H9 (cell line): ENCODE measurements around the gene ABLIM3. TPM values are rescaled to one million over a fixed set of nuclear protein-coding genes. Genes with fewer than 3 reads are reported as not detected.

ENCODE experiments used
- DNase-seq: peaks from one replicate; pipeline ENCODE4 v3.0.0-alpha.2; 2017
- H2AFZ ChIP-seq: one replicate; pipeline ENCODE4 v1.6.1; 2013; ENCODE audit warnings: mild to moderate bottlenecking, low read length, control low read depth, moderate library complexity
- H2AK5ac ChIP-seq: 2 replicates; pipeline ENCODE4 v1.6.1; 2013; ENCODE audit warnings: low read length, control low read depth, mixed read lengths; ENCODE audit not compliant: insufficient read length
- H2BK120ac ChIP-seq: one replicate; pipeline ENCODE4 v1.6.1; 2013; ENCODE audit warnings: low read depth, mild to moderate bottlenecking, low read length, control low read depth, inconsistent platforms; ENCODE audit not compliant: poor library complexity, severe bottlenecking
- H2BK12ac ChIP-seq: 2 replicates; pipeline ENCODE4 v1.6.1; 2013; ENCODE audit warnings: low read length, control low read depth, mixed read lengths, low read depth; ENCODE audit not compliant: insufficient read length
- H2BK15ac ChIP-seq: 2 replicates; pipeline ENCODE4 v1.6.1; 2013; ENCODE audit warnings: low read depth, low read length, control low read depth
- H2BK20ac ChIP-seq: one replicate; pipeline ENCODE4 v1.6.1; 2013; ENCODE audit warnings: low read depth, mild to moderate bottlenecking, low read length, control low read depth, inconsistent platforms; ENCODE audit not compliant: poor library complexity, severe bottlenecking
- H2BK5ac ChIP-seq: 2 replicates; pipeline ENCODE4 v1.6.1; 2013; ENCODE audit warnings: low read length, control low read depth, mixed read lengths; ENCODE audit not compliant: insufficient read length
- H3K14ac ChIP-seq: 2 replicates; pipeline ENCODE4 v1.6.1; 2013; ENCODE audit warnings: low read length, control low read depth; ENCODE audit not compliant: insufficient read depth
- H3K18ac ChIP-seq: 2 replicates; pipeline ENCODE4 v1.6.1; 2013; ENCODE audit warnings: low read depth, mild to moderate bottlenecking, mixed read lengths, low read length, control low read depth; ENCODE audit not compliant: insufficient read length
- H3K23ac ChIP-seq: 2 replicates; pipeline ENCODE4 v1.6.1; 2013; ENCODE audit warnings: low read length, control low read depth, mixed read lengths, low read depth; ENCODE audit not compliant: insufficient read length
- H3K23me2 ChIP-seq: 2 replicates; pipeline ENCODE4 v1.6.1; 2013; ENCODE audit warnings: low read depth, mild to moderate bottlenecking, mixed read lengths, low read length, control low read depth; ENCODE audit not compliant: insufficient read length, poor library complexity, severe bottlenecking
- H3K27ac ChIP-seq: 2 replicates; pipeline ENCODE4 v1.5.1; 2013; ENCODE audit warnings: low read length, control low read depth, mixed read lengths, low read depth; ENCODE audit not compliant: insufficient read length
- H3K27me3 ChIP-seq: 2 replicates; pipeline ENCODE4 v1.6.1; 2013; ENCODE audit warnings: low read length, control low read depth, inconsistent platforms; ENCODE audit not compliant: insufficient read depth
- H3K4ac ChIP-seq: 2 replicates; pipeline ENCODE4 v1.6.1; 2013; ENCODE audit warnings: low read depth, mild to moderate bottlenecking, control low read depth, inconsistent platforms, low read length, moderate library complexity
- H3K4me1 ChIP-seq: 2 replicates; pipeline ENCODE4 v1.6.1; 2013; ENCODE audit warnings: low read length, control low read depth, inconsistent platforms; ENCODE audit not compliant: insufficient read depth
- H3K4me2 ChIP-seq: 2 replicates; pipeline ENCODE4 v1.6.1; 2013; ENCODE audit warnings: low read length, control low read depth, mixed read lengths; ENCODE audit not compliant: insufficient read length, insufficient read depth
- H3K56ac ChIP-seq: 2 replicates; pipeline ENCODE4 v1.6.1; 2013; ENCODE audit warnings: low read depth, mild to moderate bottlenecking, mixed read lengths, low read length, control low read depth; ENCODE audit not compliant: insufficient read length
- H3K79me1 ChIP-seq: 2 replicates; pipeline ENCODE4 v1.6.1; 2013; ENCODE audit warnings: low read depth, mild to moderate bottlenecking, moderate library complexity, low read length, control low read depth, inconsistent platforms; ENCODE audit not compliant: insufficient read depth, poor library complexity, severe bottlenecking
- H3K79me2 ChIP-seq: 2 replicates; pipeline ENCODE4 v1.6.1; 2013; ENCODE audit warnings: low read length, control low read depth, inconsistent platforms; ENCODE audit not compliant: insufficient read depth
- H3K9ac ChIP-seq: 2 replicates; pipeline ENCODE4 v1.6.1; 2013; ENCODE audit warnings: low read length, control low read depth, mixed read lengths; ENCODE audit not compliant: insufficient read length; ENCODE audit errors: extremely low read depth
- H3K9me3 ChIP-seq: one replicate; pipeline ENCODE4 v1.6.1; 2013; ENCODE audit warnings: low read depth, low read length, inconsistent platforms; ENCODE audit not compliant: control insufficient read depth
- H3T11ph ChIP-seq: one replicate; pipeline ENCODE4 v1.6.1; 2013; ENCODE audit warnings: mild to moderate bottlenecking, low read length, control low read depth, inconsistent platforms
- H4K20me1 ChIP-seq: one replicate; pipeline ENCODE4 v1.6.1; 2013; ENCODE audit not compliant: control insufficient read depth, insufficient read length, insufficient read depth
- H4K5ac ChIP-seq: 2 replicates; pipeline ENCODE4 v1.6.1; 2013; ENCODE audit warnings: low read depth, mild to moderate bottlenecking, mixed read lengths, low read length, control low read depth; ENCODE audit not compliant: insufficient read length
- H4K8ac ChIP-seq: replicated peaks from 2 replicates; pipeline ENCODE4 v1.6.1; 2013; ENCODE audit warnings: low read length, control low read depth, mixed read lengths, low read depth; ENCODE audit not compliant: insufficient read length
- H4K91ac ChIP-seq: 2 replicates; pipeline ENCODE4 v1.6.1; 2013; ENCODE audit warnings: low read depth, mild to moderate bottlenecking, moderate library complexity, mixed read lengths, low read length, control low read depth; ENCODE audit not compliant: insufficient read length
- H3K27ac Mint-ChIP-seq, 3 experiments: 2 replicates in 2 of 3; 3 replicates in 1 of 3; pipeline ENCODE4 v1.8.0; 2020 to 2021; ENCODE audit warnings: mixed read lengths in 3 of 3, mild to moderate bottlenecking in 1 of 3, moderate library complexity in 1 of 3
- H3K27me3 Mint-ChIP-seq: 2 replicates; pipeline ENCODE4 v1.8.0; 2021; ENCODE audit warnings: low read depth, mild to moderate bottlenecking, moderate library complexity, mixed read lengths
- H3K36me3 Mint-ChIP-seq, 3 experiments: 2 replicates in 2 of 3; 3 replicates in 1 of 3; pipeline ENCODE4 v1.8.0; 2020 to 2021; ENCODE audit warnings: low read depth in 3 of 3, mixed read lengths in 3 of 3; ENCODE audit not compliant: insufficient read depth in 1 of 3
- H3K4me1 Mint-ChIP-seq, 2 experiments: 2 replicates each; pipeline ENCODE4 v1.8.0; 2020; ENCODE audit warnings: mixed read lengths in 2 of 2
- H3K4me3 Mint-ChIP-seq, 2 experiments: 2 replicates in 1 of 2; 3 replicates in 1 of 2; pipeline ENCODE4 v1.8.0; 2020 to 2021; ENCODE audit warnings: mild to moderate bottlenecking in 2 of 2, mixed read lengths in 2 of 2, moderate library complexity in 1 of 2
- H3K9me3 Mint-ChIP-seq, 2 experiments: 2 replicates in 1 of 2; 3 replicates in 1 of 2; pipeline ENCODE4 v1.8.0; 2020; ENCODE audit warnings: mild to moderate bottlenecking in 2 of 2, mixed read lengths in 2 of 2, moderate library complexity in 1 of 2
- CTCF ChIP-seq: fragments of 200-600 bp; sonication (generic); conservative IDR thresholded peaks from 3 replicates; pipeline ENCODE4 v1.8.0; 2021; ENCODE audit warnings: antibody characterized with exemption, mild to moderate bottlenecking
- WGBS: extraction: QIAGEN DNeasy Blood & Tissue Kit; methylation state at CpG from one replicate; pipeline ENCODE4 v1.1.7; 2013; ENCODE audit warnings: missing lambda C conversion rate, low lambda C conversion rate, mixed read lengths; ENCODE audit not compliant: insufficient read length; ENCODE audit errors: extremely low coverage; 5-methylcytosine and 5-hydroxymethylcytosine counted together
- long read RNA-seq: library from polyadenylated mRNA; unstranded; transcript quantifications from one replicate; pipeline ENCODE4 v2.0.0, GENCODE V29; 2020
- total RNA-seq: library from RNA; stranded (reverse); gene quantifications from 2 replicates; pipeline ENCODE4 v1.2.1, GENCODE V29; 2021

Gene ABLIM3
- total RNA-seq = 0.20 and 0.29 TPM in 2 replicates
- long read RNA-seq = 0 reads

GRCh38 chr5:149141224-149141956 is at the start of gene ABLIM3:
Gene ABLIM3, plus strand, starts transcription at chr5:149141493. Its CDS starts 603 bp downstream, at chr5:149142096.
- DNase-seq = peak; percentile 86
- H4K20me1 ChIP-seq = no peaks in the 10 kb centered on the region
- H4K8ac ChIP-seq = no peak within 1 kb of the TSS
- H2BK20ac ChIP-seq = no peak within 1 kb of the TSS
- no peaks in the 10 kb centered on the region for H3K9me3 ChIP-seq
- no peak within 1 kb of the TSS for H4K91ac ChIP-seq
- H2BK120ac ChIP-seq = no peak within 1 kb of the TSS
- no peak within 1 kb of the TSS for H3K56ac ChIP-seq
- no peaks in the 10 kb centered on the region for H3K79me1 ChIP-seq
- H3K9ac ChIP-seq = no peak within 1 kb of the TSS
- Mint-ChIP-seq H3K27ac (no peak within 1 kb of the TSS), H3K4me1 (peaks cover 5 to 17% of the 10 kb centered on the region in 2 experiments), H3K9me3 (peaks cover 0 to 3% of the 10 kb centered on the region in 2 experiments; a peak in 2 of 5 replicates), H3K36me3 (no peaks in the 10 kb centered on the region), H3K27me3 (peaks cover 42% of the 10 kb centered on the region), H3K4me3 (peak within 1 kb of the TSS; percentile 58 to 80)
- H3K27ac ChIP-seq = no peak within 1 kb of the TSS
- no peak within 1 kb of the TSS for H2BK15ac ChIP-seq
- no peak within 1 kb of the TSS for H2AK5ac ChIP-seq
- H3K4me2 ChIP-seq = peak within 1 kb of the TSS; percentile 63
- no peaks in the 10 kb centered on the region; the same call in 1 of the 2 replicates for H3K27me3 ChIP-seq
- no peak within 1 kb of the TSS for H2BK5ac ChIP-seq
- no peak within 1 kb of the TSS for H2AFZ ChIP-seq
- peaks cover 3% of the 10 kb centered on the region for H3K23me2 ChIP-seq
- no peaks in the 10 kb centered on the region for H3K4me1 ChIP-seq
- no peaks in the 10 kb centered on the region for H3K79me2 ChIP-seq
- no peak within 1 kb of the TSS for H2BK12ac ChIP-seq
- H3K23ac ChIP-seq = no peak within 1 kb of the TSS
- H3K4ac ChIP-seq = no peak within 1 kb of the TSS
- no peak within 1 kb of the TSS for H3K18ac ChIP-seq
- peak; percentile 96 for TF ChIP-seq CTCF
- no peak within 1 kb of the TSS for H3T11ph ChIP-seq
- no peak within 1 kb of the TSS for H3K14ac ChIP-seq
- WGBS = no CpG with 5 or more reads among the region's 54 CpGs
- H4K5ac ChIP-seq = no peak within 1 kb of the TSS
